PFSK-1 (cell line): Measurements from ENCODE around the gene KIR2DL4.
"Not testable (repeated sequence)": the region's sequence is repeated elsewhere in the genome, so short reads cannot be mapped to it uniquely, and the experiment has no call there.

Experiments used
- POLR2AphosphoS5 ChIP-seq: IDR thresholded peaks from 2 replicates; pipeline ENCODE4 v1.6.1; 2012; ENCODE audit warnings: low read depth, mild to moderate bottlenecking, control low read depth, low read length, moderate library complexity
- SIN3A ChIP-seq: IDR thresholded peaks from 2 replicates; pipeline ENCODE4 v1.6.1; 2012; ENCODE audit warnings: mild to moderate bottlenecking, low read length, moderate library complexity, borderline replicate concordance; ENCODE audit not compliant: insufficient read depth
- TAF1 ChIP-seq: IDR thresholded peaks from 2 replicates; pipeline ENCODE4 v1.6.1; 2012; ENCODE audit warnings: low read length, control low read depth, borderline replicate concordance; ENCODE audit not compliant: insufficient read depth
- TF ChIP-seq, protein P1 (sequence below), 2 experiments: IDR thresholded peaks; 2 replicates each; pipeline versions ENCODE4 v1.6.1 to v1.8.0; 2011 to 2012; ENCODE audit warnings: low read depth in 2 of 2, low read length in 2 of 2, control low read depth in 1 of 2, inconsistent platforms in 1 of 2, mild to moderate bottlenecking in 1 of 2, moderate library complexity in 1 of 2; ENCODE audit not compliant: insufficient read depth in 1 of 2

DNA sequence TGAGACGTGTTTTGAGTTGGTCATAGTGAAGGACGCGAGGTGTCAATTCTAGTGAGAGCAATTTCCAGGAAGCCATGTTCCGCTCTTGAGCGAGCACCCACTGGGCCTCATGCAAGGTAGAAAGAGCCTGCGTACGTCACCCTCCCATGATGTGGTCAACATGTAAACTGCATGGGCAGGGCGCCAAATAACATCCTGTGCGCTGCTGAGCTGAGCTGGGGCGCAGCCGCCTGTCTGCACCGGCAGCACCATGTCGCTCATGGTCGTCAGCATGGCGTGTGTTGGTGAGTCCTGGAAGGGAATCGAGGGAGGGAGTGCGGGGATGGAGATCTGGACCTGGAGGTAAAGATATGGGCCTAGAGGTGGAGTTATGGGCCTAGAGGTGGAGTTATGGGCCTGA lies 12.8 kb downstream of the KIR2DL4 start, which contains the start of gene KIR3DL1:
- not testable (repeated sequence) for TF ChIP-seq SIN3A, POLR2AphosphoS5, TAF1
- TF ChIP-seq, protein P1, sequence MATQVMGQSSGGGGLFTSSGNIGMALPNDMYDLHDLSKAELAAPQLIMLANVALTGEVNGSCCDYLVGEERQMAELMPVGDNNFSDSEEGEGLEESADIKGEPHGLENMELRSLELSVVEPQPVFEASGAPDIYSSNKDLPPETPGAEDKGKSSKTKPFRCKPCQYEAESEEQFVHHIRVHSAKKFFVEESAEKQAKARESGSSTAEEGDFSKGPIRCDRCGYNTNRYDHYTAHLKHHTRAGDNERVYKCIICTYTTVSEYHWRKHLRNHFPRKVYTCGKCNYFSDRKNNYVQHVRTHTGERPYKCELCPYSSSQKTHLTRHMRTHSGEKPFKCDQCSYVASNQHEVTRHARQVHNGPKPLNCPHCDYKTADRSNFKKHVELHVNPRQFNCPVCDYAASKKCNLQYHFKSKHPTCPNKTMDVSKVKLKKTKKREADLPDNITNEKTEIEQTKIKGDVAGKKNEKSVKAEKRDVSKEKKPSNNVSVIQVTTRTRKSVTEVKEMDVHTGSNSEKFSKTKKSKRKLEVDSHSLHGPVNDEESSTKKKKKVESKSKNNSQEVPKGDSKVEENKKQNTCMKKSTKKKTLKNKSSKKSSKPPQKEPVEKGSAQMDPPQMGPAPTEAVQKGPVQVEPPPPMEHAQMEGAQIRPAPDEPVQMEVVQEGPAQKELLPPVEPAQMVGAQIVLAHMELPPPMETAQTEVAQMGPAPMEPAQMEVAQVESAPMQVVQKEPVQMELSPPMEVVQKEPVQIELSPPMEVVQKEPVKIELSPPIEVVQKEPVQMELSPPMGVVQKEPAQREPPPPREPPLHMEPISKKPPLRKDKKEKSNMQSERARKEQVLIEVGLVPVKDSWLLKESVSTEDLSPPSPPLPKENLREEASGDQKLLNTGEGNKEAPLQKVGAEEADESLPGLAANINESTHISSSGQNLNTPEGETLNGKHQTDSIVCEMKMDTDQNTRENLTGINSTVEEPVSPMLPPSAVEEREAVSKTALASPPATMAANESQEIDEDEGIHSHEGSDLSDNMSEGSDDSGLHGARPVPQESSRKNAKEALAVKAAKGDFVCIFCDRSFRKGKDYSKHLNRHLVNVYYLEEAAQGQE (IDR thresholded peaks at IDR 0.05; ENCODE audit: insufficient read depth in 1 of 2, low read depth in 2 of 2, low read length in 2 of 2) = not testable (repeated sequence)
